SK-N-SH treated with all-trans-retinoic acid at 6 μM for 48 hours (cell line): ENCODE results near the gene EEF1G.
"Not testable (repeated sequence)": the region's sequence is repeated elsewhere in the genome, so short reads cannot be mapped to it uniquely, and the experiment has no call there.

Experiments
- ATAC-seq: fragments of 200-7000 bp; cut with Tn5 transposase; 3 replicates; pipeline ENCODE4 v1.9.1; 2020; ENCODE audit warnings: mild to moderate bottlenecking, moderate library complexity
- ARNTL ChIP-seq: fragments of 450-650 bp; formaldehyde crosslinking; IDR thresholded peaks from 2 replicates; pipeline ENCODE4 v1.5.0; 2020; ENCODE audit warnings: low read depth, mild to moderate bottlenecking, moderate library complexity, borderline replicate concordance
- CREB5 ChIP-seq: fragments of 250-450 bp; sonication (Bioruptor Pico); IDR thresholded peaks from 2 replicates; pipeline ENCODE4 v1.5.1; 2020; ENCODE audit warnings: low read depth, mild to moderate bottlenecking, moderate library complexity
- CSDC2 ChIP-seq: fragments of 250-450 bp; sonication (Bioruptor Pico); IDR thresholded peaks from 2 replicates; pipeline ENCODE4 v1.5.0; 2020; ENCODE audit warnings: mild to moderate bottlenecking, moderate library complexity
- CSRNP3 ChIP-seq: fragments of 250-450 bp; sonication (Bioruptor Pico); IDR thresholded peaks from 2 replicates; pipeline ENCODE4 v1.5.1; 2021; ENCODE audit warnings: mild to moderate bottlenecking, moderate library complexity
- ESRRG ChIP-seq: fragments of 250-450 bp; sonication (Bioruptor Pico); IDR thresholded peaks from 2 replicates; pipeline ENCODE4 v1.6.1; 2021; ENCODE audit warnings: mild to moderate bottlenecking
- OSR1 ChIP-seq: fragments of 250-450 bp; sonication (Bioruptor Pico); IDR thresholded peaks from 2 replicates; pipeline ENCODE4 v1.8.0; 2022; ENCODE audit warnings: moderate library complexity, mild to moderate bottlenecking, inconsistent platforms
- PATZ1 ChIP-seq: fragments of 250-450 bp; sonication (Bioruptor Pico); IDR thresholded peaks from 2 replicates; pipeline ENCODE4 v1.8.0; 2020; ENCODE audit warnings: mild to moderate bottlenecking, moderate library complexity, borderline replicate concordance
- POU6F1 ChIP-seq: fragments of 250-450 bp; sonication (Bioruptor Pico); IDR thresholded peaks from 2 replicates; pipeline ENCODE4 v1.8.0; 2021; ENCODE audit warnings: low read depth, mild to moderate bottlenecking, moderate library complexity, borderline replicate concordance
- SNAI2 ChIP-seq: fragments of 250-450 bp; sonication (Bioruptor Pico); IDR thresholded peaks from 2 replicates; pipeline ENCODE4 v1.5.0; 2020; ENCODE audit warnings: mild to moderate bottlenecking, moderate library complexity
- TCF4 ChIP-seq: fragments of 250-450 bp; sonication (Bioruptor Pico); IDR thresholded peaks from 2 replicates; pipeline ENCODE4 v1.8.0; 2021; ENCODE audit warnings: mild to moderate bottlenecking, moderate library complexity, borderline replicate concordance
- TOX ChIP-seq: fragments of 250-450 bp; sonication (Bioruptor Pico); IDR thresholded peaks from 2 replicates; pipeline ENCODE4 v1.8.0; 2021; ENCODE audit warnings: mild to moderate bottlenecking, moderate library complexity, borderline replicate concordance
- ZC3H10 ChIP-seq: fragments of 250-450 bp; sonication (Bioruptor Pico); IDR thresholded peaks from 2 replicates; pipeline ENCODE4 v1.5.1; 2021; ENCODE audit warnings: mild to moderate bottlenecking, moderate library complexity
- ZFP3 ChIP-seq: fragments of 250-450 bp; sonication (Bioruptor Pico); IDR thresholded peaks from 2 replicates; pipeline ENCODE4 v1.5.0; 2020; ENCODE audit warnings: mild to moderate bottlenecking, moderate library complexity
- ZFP30 ChIP-seq: fragments of 450-650 bp; formaldehyde crosslinking; IDR thresholded peaks from 2 replicates; pipeline ENCODE4 v1.5.0; 2022; ENCODE audit warnings: mild to moderate bottlenecking, moderate library complexity
- ZNF565 ChIP-seq: fragments of 450-650 bp; formaldehyde crosslinking; conservative IDR thresholded peaks from 2 replicates; pipeline ENCODE4 v1.5.0; 2020; ENCODE audit warnings: low read depth, mild to moderate bottlenecking, moderate library complexity
- ZNF70 ChIP-seq: fragments of 450-650 bp; formaldehyde crosslinking; IDR thresholded peaks from 2 replicates; pipeline ENCODE4 v1.5.0; 2020; ENCODE audit warnings: mild to moderate bottlenecking, moderate library complexity
- ZNF8 ChIP-seq: fragments of 450-650 bp; formaldehyde crosslinking; IDR thresholded peaks from 2 replicates; pipeline ENCODE4 v1.5.0; 2020; ENCODE audit warnings: mild to moderate bottlenecking, moderate library complexity
- TF ChIP-seq, protein P1 (sequence below): fragments of 250-450 bp; sonication (Bioruptor Pico); IDR thresholded peaks from 2 replicates; pipeline ENCODE4 v1.5.0; 2020; ENCODE audit warnings: mild to moderate bottlenecking, moderate library complexity

The EEF1G gene

DNA sequence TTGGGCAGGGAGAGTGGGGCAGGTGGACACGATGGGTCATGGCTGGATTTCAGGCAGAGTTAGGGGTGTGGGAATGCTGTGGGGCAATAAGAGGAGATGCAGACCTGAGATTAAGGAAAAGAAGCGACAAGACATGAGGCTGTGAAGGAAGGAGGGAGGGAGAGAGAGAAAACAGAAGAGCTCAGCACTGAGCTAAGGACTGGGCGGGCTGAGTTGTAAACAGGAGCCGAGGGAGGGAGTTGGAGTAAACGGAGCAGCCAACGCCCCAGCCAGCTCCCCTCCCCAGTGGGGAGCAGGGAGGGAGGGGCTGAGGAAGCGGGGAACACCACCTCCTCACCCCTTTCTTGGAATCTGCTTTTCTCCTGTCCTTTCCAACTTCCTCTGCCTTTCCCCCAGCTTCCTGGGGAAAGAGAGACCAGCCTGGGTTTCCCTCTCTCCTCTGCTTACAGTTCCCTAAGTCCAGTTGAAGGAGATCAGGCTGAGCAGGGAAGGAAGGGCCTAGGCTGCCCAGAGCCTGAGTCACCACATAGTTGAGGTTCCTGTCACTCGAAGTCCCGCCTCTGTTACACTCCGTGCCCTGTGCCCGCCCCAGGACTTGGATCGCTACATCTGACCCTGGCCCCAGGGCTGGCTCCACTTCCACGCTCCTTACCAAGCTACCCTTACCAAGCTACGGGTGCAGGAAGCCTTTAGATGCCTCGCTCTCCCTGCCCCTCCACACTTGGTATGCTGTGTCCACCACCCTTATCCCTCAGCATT, 20.4 kb downstream of the EEF1G start:
- no peak for TF ChIP-seq ZC3H10
- TF ChIP-seq ZFP30 (CRISPR knock-in tag) = no peak
- TF ChIP-seq ARNTL = no peak
- no peak for TF ChIP-seq ESRRG (CRISPR knock-in tag)
- TF ChIP-seq CSRNP3 (CRISPR knock-in tag) = no peak
- TF ChIP-seq ZNF70 (CRISPR knock-in tag) = no peak
- no peak for TF ChIP-seq TCF4 (CRISPR knock-in tag)
- TF ChIP-seq PATZ1 (CRISPR knock-in tag) = no peak
- no peak for TF ChIP-seq ZNF8 (CRISPR knock-in tag)
- TF ChIP-seq POU6F1 (CRISPR knock-in tag) = no peak
- no peak for TF ChIP-seq OSR1 (CRISPR knock-in tag)
- TF ChIP-seq ZFP3 (CRISPR knock-in tag) = no peak
- no peak; the same call in 1 of the 2 replicates for TF ChIP-seq TOX (CRISPR knock-in tag)
- no peak for TF ChIP-seq CSDC2 (CRISPR knock-in tag)
- TF ChIP-seq SNAI2 (CRISPR knock-in tag) = no peak
- no peak for TF ChIP-seq CREB5
- TF ChIP-seq ZNF565 (CRISPR knock-in tag) = no peak
- TF ChIP-seq, protein P1, sequence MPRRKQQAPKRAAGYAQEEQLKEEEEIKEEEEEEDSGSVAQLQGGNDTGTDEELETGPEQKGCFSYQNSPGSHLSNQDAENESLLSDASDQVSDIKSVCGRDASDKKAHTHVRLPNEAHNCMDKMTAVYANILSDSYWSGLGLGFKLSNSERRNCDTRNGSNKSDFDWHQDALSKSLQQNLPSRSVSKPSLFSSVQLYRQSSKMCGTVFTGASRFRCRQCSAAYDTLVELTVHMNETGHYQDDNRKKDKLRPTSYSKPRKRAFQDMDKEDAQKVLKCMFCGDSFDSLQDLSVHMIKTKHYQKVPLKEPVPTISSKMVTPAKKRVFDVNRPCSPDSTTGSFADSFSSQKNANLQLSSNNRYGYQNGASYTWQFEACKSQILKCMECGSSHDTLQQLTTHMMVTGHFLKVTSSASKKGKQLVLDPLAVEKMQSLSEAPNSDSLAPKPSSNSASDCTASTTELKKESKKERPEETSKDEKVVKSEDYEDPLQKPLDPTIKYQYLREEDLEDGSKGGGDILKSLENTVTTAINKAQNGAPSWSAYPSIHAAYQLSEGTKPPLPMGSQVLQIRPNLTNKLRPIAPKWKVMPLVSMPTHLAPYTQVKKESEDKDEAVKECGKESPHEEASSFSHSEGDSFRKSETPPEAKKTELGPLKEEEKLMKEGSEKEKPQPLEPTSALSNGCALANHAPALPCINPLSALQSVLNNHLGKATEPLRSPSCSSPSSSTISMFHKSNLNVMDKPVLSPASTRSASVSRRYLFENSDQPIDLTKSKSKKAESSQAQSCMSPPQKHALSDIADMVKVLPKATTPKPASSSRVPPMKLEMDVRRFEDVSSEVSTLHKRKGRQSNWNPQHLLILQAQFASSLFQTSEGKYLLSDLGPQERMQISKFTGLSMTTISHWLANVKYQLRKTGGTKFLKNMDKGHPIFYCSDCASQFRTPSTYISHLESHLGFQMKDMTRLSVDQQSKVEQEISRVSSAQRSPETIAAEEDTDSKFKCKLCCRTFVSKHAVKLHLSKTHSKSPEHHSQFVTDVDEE (CRISPR knock-in tag) = no peak
- peak; percentile 85 for ATAC-seq

- TF ChIP-seq ZNF565 (CRISPR knock-in tag) (no peak), SNAI2 (CRISPR knock-in tag) (0 out of 2 replicates have a peak, but pooled peaks have one; percentile 38)
- ATAC-seq = no peak
Observed at GRCh38 chr11:62552485-62553079, 21.1 kb downstream of the EEF1G start.

- not testable (repeated sequence) for ATAC-seq
Observed at GRCh38 chr11:62550478-62550877, 23.2 kb downstream of the EEF1G start.
